Brain pericyte (primary cell): ENCODE results near the gene SLC6A5.
"Not testable (repeated sequence)": the region's sequence is repeated elsewhere in the genome, so short reads cannot be mapped to it uniquely, and the experiment has no call there.

Experiments used
- DNase-seq: peaks from one replicate; pipeline ENCODE4 v3.0.0-alpha.2; 2012; ENCODE audit warnings: low read depth, low spot score

SLC6A5 gene

GRCh38 chr11:20599221-20600019 lies at the start of gene SLC6A5:
Gene SLC6A5 (plus strand): TSS chr11:20599608. CDS start chr11:20599673, 65 bp downstream.
- DNase-seq = no peak

GRCh38 chr11:20551096-20551495 lies 48.3 kb upstream of the SLC6A5 start:
- no peak for DNase-seq

DNA sequence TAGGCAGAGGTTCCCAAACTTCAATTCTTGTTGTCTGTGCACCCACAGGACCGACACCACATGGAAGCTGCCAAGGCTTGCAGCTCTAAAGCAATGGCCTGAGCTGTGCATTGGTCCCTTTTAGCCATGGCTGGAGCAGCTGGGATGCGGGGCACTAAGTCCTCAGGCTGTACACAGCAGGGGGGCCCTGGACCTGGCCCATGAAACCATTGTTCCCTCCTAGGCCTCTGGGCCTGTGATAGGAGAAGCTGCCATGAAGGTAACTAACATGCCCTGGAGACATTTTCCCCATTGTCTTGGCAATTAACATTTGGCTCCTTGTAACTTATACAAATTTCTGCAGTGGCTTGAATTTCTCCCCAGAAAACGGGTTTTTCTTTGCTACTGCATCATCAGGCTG lies 43.6 kb upstream of the SLC6A5 start:
- no peak for DNase-seq

DNA sequence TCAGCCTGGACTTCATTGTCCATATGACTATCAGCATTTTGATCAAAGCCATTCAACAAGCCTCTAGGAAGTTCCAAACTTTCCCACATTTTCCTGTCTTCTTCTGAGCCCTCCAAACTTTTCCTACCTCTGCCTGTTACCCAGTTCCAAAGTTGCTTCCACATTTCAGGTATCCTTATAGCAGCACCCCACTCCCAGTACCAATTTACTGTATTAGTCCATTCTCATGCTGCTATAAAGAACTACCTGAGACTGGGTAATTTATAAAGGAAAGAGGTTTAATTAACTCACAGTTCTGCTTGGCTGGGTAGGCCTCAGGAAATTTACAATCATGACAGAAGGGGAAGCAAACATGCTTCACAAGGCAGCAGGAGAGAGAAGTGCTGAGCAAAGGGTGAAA lies 43.0 kb upstream of the SLC6A5 start:
- DNase-seq = not testable (repeated sequence)

GRCh38 chr11:20558741-20559140 lies 40.7 kb upstream of the SLC6A5 start:
- DNase-seq = no peak

DNA sequence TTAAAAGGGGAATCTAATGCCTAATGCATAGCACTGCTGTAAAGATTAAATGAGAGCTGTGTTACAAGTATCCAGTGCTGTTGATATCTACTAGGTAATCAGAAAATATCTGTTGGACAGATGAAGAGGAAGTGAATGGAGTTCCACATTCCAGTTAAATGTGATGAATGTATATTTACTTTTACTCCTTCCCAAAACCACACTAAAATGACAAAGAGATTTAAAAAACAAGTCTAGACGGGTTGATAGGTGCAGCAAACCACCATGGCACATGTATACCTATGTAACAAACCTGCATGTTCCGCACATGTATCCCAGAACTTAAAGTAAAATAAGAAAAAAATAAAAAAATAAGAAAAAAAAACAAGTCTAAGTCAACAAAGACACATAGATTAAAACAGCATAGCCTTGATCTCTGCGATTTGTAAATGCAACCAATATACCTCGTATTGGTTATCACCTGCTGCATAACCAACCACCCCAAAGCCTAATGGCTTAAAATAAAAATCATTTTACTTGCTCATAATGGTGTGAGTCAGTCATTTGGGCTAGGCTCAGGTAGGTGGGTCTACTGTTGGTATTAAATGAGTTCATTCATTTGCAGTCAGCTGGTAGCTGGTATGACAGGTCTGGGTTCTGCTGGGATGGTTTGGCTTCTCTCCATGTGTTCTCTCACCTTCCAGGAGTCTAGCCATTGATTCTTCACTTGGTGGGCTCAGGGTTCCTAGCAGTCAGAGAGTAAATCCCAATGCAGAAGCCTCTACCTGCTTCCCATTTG lies 39.7 kb upstream of the SLC6A5 start:
- DNase-seq = no peak

DNA sequence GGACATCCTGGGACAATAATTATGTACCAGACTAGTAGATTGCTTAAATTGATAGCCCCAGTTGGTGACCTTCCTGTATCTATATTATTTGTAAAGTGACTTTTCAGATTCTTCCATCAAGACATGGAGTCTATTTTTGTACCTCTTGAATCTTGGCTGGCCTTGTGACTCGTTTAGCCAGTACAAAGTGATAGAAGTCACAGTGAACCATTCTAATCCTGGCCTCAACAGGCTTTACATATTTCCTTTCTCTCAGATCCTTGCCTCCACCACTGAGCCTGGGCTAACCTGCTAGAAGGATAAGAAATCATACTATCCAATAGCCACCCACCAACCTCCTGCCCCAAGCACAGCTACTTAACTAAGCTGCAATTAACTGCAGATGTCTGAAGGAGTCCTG lies 37.5 kb upstream of the SLC6A5 start:
- DNase-seq = no peak

- DNase-seq = no peak
These were observed 35.5 kb upstream of the SLC6A5 start for GRCh38 chr11:20563866-20564265.

DNA sequence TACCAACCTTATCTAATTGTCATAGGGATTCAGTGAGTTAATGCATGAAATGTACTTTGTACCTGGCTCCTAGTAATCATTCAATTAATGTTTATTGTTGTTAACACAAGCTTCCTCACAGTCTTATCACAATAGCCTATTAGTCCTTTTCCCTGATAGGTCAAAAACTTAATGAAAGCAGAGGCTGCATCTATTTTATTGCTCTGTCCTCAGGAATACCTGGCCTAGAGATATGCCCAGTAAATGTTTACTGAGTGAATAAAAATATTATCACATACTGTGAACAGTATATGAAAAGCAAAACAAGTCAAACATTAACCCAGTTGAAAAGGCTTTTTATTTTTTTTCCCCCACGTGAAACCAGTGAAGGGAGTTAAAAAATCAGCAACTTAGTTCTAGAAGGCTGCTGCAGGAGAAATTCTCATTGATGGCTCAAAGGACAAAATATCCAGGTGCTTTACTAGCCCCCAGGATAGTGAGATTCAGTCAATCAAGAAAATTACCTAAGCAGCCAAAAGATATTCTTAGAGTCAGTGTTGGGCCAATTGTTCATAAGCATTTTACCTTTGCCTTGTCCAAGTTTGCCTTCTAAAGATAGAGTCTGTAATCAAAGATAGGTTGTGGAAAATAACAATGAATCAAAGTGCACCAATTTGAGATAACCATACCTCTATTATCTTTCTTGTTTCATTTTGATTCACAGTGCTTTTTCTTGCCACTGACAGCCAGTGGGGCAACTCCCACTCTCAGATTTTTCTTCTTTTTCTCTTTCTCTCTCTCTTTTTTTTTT lies 34.4 kb upstream of the SLC6A5 start:
- DNase-seq = no peak

- DNase-seq = not testable (repeated sequence)
These were observed 33.3 kb upstream of the SLC6A5 start for GRCh38 chr11:20566115-20566514.

GRCh38 chr11:20566591-20567434 lies 32.6 kb upstream of the SLC6A5 start:
- no peak for DNase-seq

DNA sequence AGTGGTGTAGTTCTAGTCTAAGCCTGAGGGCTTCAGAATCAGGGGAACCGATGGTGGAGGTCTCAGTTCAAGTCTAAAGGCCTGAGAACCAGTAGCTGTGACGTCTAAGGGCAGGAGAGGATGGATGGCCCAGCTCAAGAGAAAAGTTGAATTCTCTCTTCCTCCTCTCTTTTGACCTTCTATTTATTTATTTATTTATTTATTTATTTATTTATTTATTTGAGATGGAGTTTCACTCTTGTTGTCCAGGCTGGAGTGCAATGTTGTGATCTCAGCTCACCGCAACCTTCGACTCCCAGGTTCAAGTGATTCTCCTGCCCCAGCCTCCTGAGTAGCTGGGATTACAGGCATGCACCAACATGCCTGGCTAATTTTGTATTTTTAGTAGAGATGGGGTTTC lies 19.7 kb upstream of the SLC6A5 start:
- DNase-seq = not testable (repeated sequence)

GRCh38 chr11:20583201-20583600 lies 16.2 kb upstream of the SLC6A5 start:
- DNase-seq = no peak

DNA sequence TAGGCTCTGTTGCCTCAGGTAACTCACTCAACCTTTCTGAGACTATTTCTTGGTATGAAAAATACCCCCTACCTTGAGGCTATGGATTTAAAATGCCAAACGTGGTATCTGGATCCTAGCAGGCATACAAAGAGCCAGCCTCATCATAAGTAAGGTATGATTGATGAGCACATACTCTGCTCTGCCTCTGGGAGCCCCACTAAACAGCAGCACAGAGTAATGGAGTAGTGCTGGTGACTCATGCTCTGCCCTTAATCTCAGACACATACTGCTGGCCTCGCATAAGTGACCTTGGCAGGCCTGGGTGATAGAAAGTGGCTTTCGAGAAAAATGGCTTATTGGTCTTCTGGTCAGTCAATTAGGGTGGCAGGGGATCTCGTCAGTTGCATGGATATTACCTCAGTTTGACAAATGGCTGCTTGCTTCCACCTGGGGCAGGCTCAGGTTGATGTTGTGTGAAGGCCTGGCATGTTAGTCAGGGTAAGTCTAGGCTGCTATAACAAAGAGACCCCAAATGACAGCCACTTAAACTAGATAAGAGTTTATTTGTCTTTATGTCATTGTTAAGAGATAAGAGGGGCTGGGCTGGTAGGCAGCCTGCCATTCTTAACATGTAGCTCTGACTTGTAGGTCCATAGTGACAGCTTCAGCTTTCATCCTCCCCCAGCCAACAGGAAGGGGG lies 15.2 kb upstream of the SLC6A5 start:
- no peak for DNase-seq

- DNase-seq = no peak
These were observed 9.6 kb upstream of the SLC6A5 start for GRCh38 chr11:20589796-20590195.

GRCh38 chr11:20590381-20590780 lies 9.0 kb upstream of the SLC6A5 start:
- no peak for DNase-seq

DNA sequence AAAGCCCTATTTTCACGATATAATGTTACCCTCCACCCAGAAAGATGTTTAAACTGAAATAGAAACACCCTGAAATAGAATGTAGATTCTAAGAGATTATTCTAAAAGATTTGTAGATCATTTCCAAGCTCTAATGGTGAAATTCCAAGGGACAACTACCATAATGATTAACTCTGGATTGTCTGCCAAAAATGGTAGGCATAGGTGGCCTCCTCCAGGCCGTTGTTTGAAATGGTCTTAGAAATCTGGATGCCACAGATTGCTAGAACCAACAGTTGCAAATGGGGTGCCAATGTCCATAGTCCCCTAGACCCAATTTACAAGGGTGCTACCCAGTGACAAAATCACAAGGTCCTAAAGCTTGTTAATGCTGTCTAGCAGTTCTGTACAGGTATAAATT lies 6.7 kb upstream of the SLC6A5 start:
- no peak for DNase-seq

DNA sequence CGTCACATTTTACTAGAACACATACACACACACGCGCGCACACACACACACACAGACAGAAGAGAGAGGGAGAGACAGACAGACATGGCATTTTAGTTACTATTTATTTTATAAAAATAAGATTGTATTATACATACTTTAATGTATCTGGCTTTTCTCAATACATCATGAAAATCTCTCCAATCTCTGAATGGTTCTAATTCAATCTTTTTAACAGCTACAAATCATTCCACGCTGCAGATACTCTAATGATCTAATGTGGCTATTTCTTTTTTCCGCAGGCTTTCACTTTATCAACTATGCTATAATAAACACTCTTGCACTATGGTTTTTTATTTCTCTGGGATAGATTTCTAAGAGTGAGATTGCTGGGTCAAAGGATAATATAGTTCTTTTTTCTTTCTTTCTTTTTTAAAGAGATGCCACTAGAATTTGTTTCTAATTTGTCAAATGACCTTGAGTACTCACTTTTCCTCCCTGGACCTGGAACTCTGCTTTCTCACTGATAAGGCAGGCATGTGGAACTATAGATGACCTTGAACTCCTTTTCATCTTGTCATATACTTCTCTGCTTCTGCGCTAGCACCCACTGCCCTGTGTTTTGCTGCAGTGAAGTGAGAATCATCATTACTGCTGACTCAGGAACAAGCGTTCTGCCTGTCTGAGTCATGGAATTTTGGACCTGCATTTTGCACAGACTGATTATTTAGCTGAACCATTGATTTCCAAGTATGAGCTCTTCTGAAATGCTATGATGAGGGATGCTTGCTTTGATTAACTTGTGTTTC lies 4.9 kb upstream of the SLC6A5 start:
- DNase-seq = no peak

- no peak for DNase-seq
These were observed 4.3 kb upstream of the SLC6A5 start for GRCh38 chr11:20595101-20595500.
